Heart right ventricle (tissue), 16 donors: ENCODE results near the gene WWOX. TPM values are rescaled to one million over a fixed set of nuclear protein-coding genes. Genes with fewer than 3 reads are reported as not detected.
A peak's percentile ranks its signal among the peaks of the same experiment; 100 is the strongest.

Experiments
- ATAC-seq, 8 donors: fragments of 200-7000 bp; cut with Tn5 transposase; one replicate each; pipeline ENCODE4 v1.9.1; 2020; ENCODE audit warnings: mild to moderate bottlenecking in 8 of 8, moderate library complexity in 8 of 8, moderate number of reproducible peaks in 1 of 8
- DNase-seq, 2 donors: peaks; one replicate each; pipeline ENCODE4 v3.0.0-alpha.2; 2020
- H3K27ac ChIP-seq, 10 donors: fragments of 200-600 bp; sonication (generic) in 2 of 10; one replicate each; pipeline versions ENCODE4 v1.5.0 to v1.8.0; 2020 to 2022; ENCODE audit warnings: mild to moderate bottlenecking in 3 of 10
- H3K27me3 ChIP-seq, 7 donors: fragments of 200-600 bp; one replicate each; pipeline ENCODE4 v1.8.0; 2021 to 2022; ENCODE audit warnings: mild to moderate bottlenecking in 2 of 7
- H3K36me3 ChIP-seq, 9 donors: fragments of 200-600 bp; sonication (generic) in 1 of 9; one replicate each; pipeline versions ENCODE4 v1.5.0 to v1.8.0; 2020 to 2022; ENCODE audit warnings: mild to moderate bottlenecking in 2 of 9
- H3K4me1 ChIP-seq, 9 donors: fragments of 200-600 bp; sonication (generic) in 1 of 9; one replicate each; pipeline versions ENCODE4 v1.5.0 to v1.8.0; 2020 to 2022; ENCODE audit warnings: mild to moderate bottlenecking in 4 of 9
- H3K4me3 ChIP-seq, 10 donors: fragments of 200-600 bp; sonication (generic) in 2 of 10; one replicate each; pipeline versions ENCODE4 v1.5.0 to v1.8.0; 2020 to 2022; ENCODE audit warnings: mild to moderate bottlenecking in 7 of 10, moderate library complexity in 2 of 10
- H3K9me3 ChIP-seq, 11 donors: fragments of 200-600 bp in 10 of 11; sonication (generic) in 2 of 11; one replicate each; pipeline versions ENCODE4 v1.5.0 to v1.8.0; 2013 to 2022; ENCODE audit warnings: mild to moderate bottlenecking in 2 of 11, control low read depth in 1 of 11, moderate library complexity in 1 of 11
- WGBS, 2 donors: extraction: QIAGEN DNeasy Blood & Tissue Kit; methylation state at CpG; one replicate each; pipeline ENCODE4 v1.1.7; 2013; ENCODE audit warnings: inconsistent platforms in 1 of 2; 5-methylcytosine and 5-hydroxymethylcytosine counted together
- intact Hi-C, 10 donors: fragments of 100-400 bp; cut with DNase I; formaldehyde crosslinking; loops; one replicate each; pipeline versions ENCODE4 v1.11.1 to v1.14.2; 2022
- polyA plus RNA-seq, 2 donors: library from polyadenylated mRNA; stranded (reverse); fragments of 200-250 nt; gene quantifications; one replicate each; pipeline ENCODE4 v1.2.3, GENCODE V29; 2013
- total RNA-seq, 10 donors: library from RNA; stranded (reverse); fragmentation: NEBNext Ultra II Directional in 3 of 10; extraction: Animal tissue kit (Norgen Biotek cat#: 25700) in 3 of 10; gene quantifications; one replicate each; pipeline versions ENCODE4 v1.2.1 to v1.2.4, GENCODE V29; 2021 to 2023
- TF ChIP-seq, protein P1 (sequence below), 9 donors: fragments of 200-600 bp; sonication (generic) in 2 of 9; IDR thresholded peaks; one replicate each; pipeline versions ENCODE4 v1.5.0 to v1.8.0; 2021 to 2022; ENCODE audit warnings: antibody characterized with exemption in 9 of 9, mild to moderate bottlenecking in 5 of 9, moderate library complexity in 1 of 9
- donor health status: Arrhythmogenic right ventricular cardiomyopathy.
- donor health status: ischemic (EF 13 %, LVEDD 7.1; RV severe dilation, severe dysfunction).
- donor health status: healthy with polysubstance abuse.
- donor health status: DM: no; HTN: yes; CAD: no.
- donor health status: DM: no; HTN: no; CAD: no.
- donor health status: ischemic (EF 25% LVEDD 6.9; RV normal size, moderate dysfunction).
- donor health status: ischemic (EF 25% LVEDD 5.7; RV mildly dilated, moderate dysfunction).
- donor health status: healthy.
- donor health status: DM: yes; HTN: yes; CAD: no.
- donor health status: Ischemic cardiomyopathy.
- donor health status: ischemic (EF 35%, LVEDD 5.7; RV mildly dilated, moderate dysfunction).
- donor health status: nonischemic (EF 11% LVEDD 7.7; RV severe dilation, severe dysfunction).
- donor health status: DM: yes; HTN: yes; CAD: no.
- donor health status: PGD.
- donor health status: ischemic (EF 29% LVEDD 5.4; RV normal size, mild dysfunction).
- donor health status: nonischemic (EF 23%, LVEDD 6.1; RV moderate dilation, normal function).

Gene WWOX
- total and polyA plus RNA-seq, 12 donors: 4.9 to 15.0 (median 9.9) TPM

- TF ChIP-seq, protein P1, sequence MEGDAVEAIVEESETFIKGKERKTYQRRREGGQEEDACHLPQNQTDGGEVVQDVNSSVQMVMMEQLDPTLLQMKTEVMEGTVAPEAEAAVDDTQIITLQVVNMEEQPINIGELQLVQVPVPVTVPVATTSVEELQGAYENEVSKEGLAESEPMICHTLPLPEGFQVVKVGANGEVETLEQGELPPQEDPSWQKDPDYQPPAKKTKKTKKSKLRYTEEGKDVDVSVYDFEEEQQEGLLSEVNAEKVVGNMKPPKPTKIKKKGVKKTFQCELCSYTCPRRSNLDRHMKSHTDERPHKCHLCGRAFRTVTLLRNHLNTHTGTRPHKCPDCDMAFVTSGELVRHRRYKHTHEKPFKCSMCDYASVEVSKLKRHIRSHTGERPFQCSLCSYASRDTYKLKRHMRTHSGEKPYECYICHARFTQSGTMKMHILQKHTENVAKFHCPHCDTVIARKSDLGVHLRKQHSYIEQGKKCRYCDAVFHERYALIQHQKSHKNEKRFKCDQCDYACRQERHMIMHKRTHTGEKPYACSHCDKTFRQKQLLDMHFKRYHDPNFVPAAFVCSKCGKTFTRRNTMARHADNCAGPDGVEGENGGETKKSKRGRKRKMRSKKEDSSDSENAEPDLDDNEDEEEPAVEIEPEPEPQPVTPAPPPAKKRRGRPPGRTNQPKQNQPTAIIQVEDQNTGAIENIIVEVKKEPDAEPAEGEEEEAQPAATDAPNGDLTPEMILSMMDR (IDR thresholded peaks at IDR 0.05): no peak
- Histone ChIP-seq H3K27ac (no peak overlapping the region), H3K36me3 (no peaks in the 10 kb centered on the region), H3K4me3 (no peak overlapping the region), H3K9me3 (no peaks in the 10 kb centered on the region), H3K4me1 (peaks cover 0 to 18% (median 10%) of the 10 kb centered on the region in 9 donors), H3K27me3 (no peaks in the 10 kb centered on the region)
- no peak for DNase-seq
- no peak for ATAC-seq
- WGBS, 2 donors: 97% methylated on average over 4 of the region's 4 CpGs
- intact Hi-C loops: no loop called here
Observed at GRCh38 chr16:78485917-78486257, 386.4 kb downstream of the WWOX start.

GRCh38 chr16:78487471-78487870 lies 388.0 kb downstream of the WWOX start:
- 90 to 92% methylated on average over 3 of the region's 3 CpGs for WGBS, 2 donors
- Histone ChIP-seq H3K4me1 (peaks cover 0 to 18% (median 10%) of the 10 kb centered on the region in 9 donors), H3K27ac (no peak overlapping the region), H3K27me3 (no peaks in the 10 kb centered on the region), H3K9me3 (no peaks in the 10 kb centered on the region), H3K4me3 (no peak overlapping the region), H3K36me3 (no peaks in the 10 kb centered on the region)
- ATAC-seq (peak in 1 of 8 donors; percentile 46), DNase-seq (no peak)
- TF ChIP-seq, protein P1 (IDR thresholded peaks at IDR 0.05): no peak
- intact Hi-C loops: no loop called here

DNA sequence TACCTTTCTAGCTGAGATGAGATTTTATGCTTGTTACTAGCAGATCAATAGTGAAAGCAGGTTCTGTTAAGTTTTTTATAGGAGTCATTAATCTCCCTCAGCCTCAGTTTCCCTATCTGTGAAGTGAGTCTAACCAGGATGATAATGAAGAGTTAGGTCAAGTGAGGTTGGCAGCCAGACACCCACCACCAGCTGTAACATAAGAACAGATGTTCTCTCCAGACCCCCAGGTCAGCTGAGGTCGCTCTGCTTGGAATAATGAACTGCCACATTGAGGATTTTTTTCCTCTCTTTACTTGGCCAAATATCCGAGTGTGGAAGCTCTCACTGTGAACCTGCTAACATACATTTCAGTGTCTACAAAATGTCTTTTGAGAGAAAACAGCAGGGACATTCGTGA lies 389.6 kb downstream of the WWOX start:
- intact Hi-C loops: no loop called here
- Histone ChIP-seq H3K4me1 (peaks cover 0 to 18% (median 10%) of the 10 kb centered on the region in 9 donors), H3K36me3 (no peaks in the 10 kb centered on the region), H3K27me3 (no peaks in the 10 kb centered on the region), H3K4me3 (no peak overlapping the region), H3K9me3 (no peaks in the 10 kb centered on the region), H3K27ac (no peak overlapping the region)
- TF ChIP-seq, protein P1 (IDR thresholded peaks at IDR 0.05): no peak
- no peak for ATAC-seq
- 44 to 45% methylated on average over 3 of the region's 3 CpGs for WGBS, 2 donors
- no peak for DNase-seq

DNA sequence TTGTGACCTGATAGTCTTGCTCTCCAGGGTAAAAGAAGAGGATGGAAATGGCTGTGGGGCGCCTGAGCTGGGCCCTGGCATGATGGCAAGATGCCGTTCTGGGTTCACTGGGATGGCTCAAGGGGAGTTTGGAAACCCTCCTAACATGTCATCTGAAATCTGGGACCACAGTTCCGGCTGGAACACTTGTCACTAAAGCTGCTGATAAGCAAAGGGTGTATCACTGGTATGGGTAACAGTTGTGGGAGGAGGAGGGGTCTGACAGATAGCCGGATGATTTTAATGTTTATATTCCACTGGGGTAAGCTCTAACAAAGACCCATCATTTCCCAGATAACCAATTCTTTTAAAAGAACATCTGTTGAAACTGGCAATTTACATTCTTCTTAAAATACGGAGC lies 390.2 kb downstream of the WWOX start:
- H3K27ac ChIP-seq: no peak overlapping the region
- no peak for ATAC-seq
- DNase-seq: no peak
- TF ChIP-seq, protein P1 (IDR thresholded peaks at IDR 0.05): no peak
- H3K36me3 ChIP-seq: no peaks in the 10 kb centered on the region
- H3K4me1 ChIP-seq: peaks cover 0 to 18% (median 10%) of the 10 kb centered on the region in 9 donors
- H3K4me3 ChIP-seq: no peak overlapping the region
- 42 to 50% methylated on average over 5 of the region's 5 CpGs for WGBS, 2 donors
- intact Hi-C loops: no loop called here
- no peaks in the 10 kb centered on the region for H3K27me3 ChIP-seq
- no peaks in the 10 kb centered on the region for H3K9me3 ChIP-seq
